ENCODE results near the gene MCM3. TPM values are rescaled to one million over a fixed set of nuclear protein-coding genes. Genes with fewer than 3 reads are reported as not detected.
A peak's percentile ranks its signal among the peaks of the same experiment; 100 is the strongest.

The MCM3 gene
- total RNA-seq, 4 donors from 2014 or later, result 9.1 to 12.9 (median 9.8) TPM

GRCh38 chr6:52283111-52283510 is 1.4 kb downstream of the MCM3 start:
- ATAC-seq (no peak), DNase-seq (no peak)
- peaks cover 0 to 44% of the 10 kb centered on the region in 2 donors for H3K36me3 ChIP-seq
- TF ChIP-seq, protein P1, sequence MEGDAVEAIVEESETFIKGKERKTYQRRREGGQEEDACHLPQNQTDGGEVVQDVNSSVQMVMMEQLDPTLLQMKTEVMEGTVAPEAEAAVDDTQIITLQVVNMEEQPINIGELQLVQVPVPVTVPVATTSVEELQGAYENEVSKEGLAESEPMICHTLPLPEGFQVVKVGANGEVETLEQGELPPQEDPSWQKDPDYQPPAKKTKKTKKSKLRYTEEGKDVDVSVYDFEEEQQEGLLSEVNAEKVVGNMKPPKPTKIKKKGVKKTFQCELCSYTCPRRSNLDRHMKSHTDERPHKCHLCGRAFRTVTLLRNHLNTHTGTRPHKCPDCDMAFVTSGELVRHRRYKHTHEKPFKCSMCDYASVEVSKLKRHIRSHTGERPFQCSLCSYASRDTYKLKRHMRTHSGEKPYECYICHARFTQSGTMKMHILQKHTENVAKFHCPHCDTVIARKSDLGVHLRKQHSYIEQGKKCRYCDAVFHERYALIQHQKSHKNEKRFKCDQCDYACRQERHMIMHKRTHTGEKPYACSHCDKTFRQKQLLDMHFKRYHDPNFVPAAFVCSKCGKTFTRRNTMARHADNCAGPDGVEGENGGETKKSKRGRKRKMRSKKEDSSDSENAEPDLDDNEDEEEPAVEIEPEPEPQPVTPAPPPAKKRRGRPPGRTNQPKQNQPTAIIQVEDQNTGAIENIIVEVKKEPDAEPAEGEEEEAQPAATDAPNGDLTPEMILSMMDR (IDR thresholded peaks at IDR 0.05 in 4 of 5, conservative IDR thresholded peaks at IDR 0.05 in 1 of 5), result no peak
- no peak for TF ChIP-seq POLR2A (IDR thresholded peaks at IDR 0.05)
- H3K27me3 ChIP-seq, result no peaks in the 10 kb centered on the region
- no peaks in the 10 kb centered on the region for H3K9me3 ChIP-seq
- H3K4me1 ChIP-seq, result peaks cover 15 to 18% of the 10 kb centered on the region in 2 donors
- in situ Hi-C loops (cut with MboI; ENCODE audit: low sequenced_read_pairs in 4 of 4), result loop anchor here in 3 of 4 donors (10.0 to 25.0 kb wide), 3 partner anchors 132 to 379 kb away; partner anchors contain the start of genes TMEM14A (in 3 of the 3) and TRAM2 (in 1 of the 3)
- H3K27ac ChIP-seq, result no peak overlapping the region
- intact Hi-C loops (cut with DNase I; ENCODE audit: low total_unique reads), result loop anchor here (5.0 to 10.0 kb wide), 3 partner anchors 142 to 712 kb away; partner anchors contain the start of genes EFHC1, GSTA4 and TRAM2
- H3K4me3 ChIP-seq, result peak overlapping the region in 1 of 4 donors; percentile 78

- DNase-seq, result no peak
- H3K27ac ChIP-seq, result no peak overlapping the region
- ATAC-seq, result no peak
- no peaks in the 10 kb centered on the region for H3K27me3 ChIP-seq
- H3K4me1 ChIP-seq, result no peaks in the 10 kb centered on the region
- intact Hi-C loops (cut with DNase I; ENCODE audit: low total_unique reads), result no loop called here
- in situ Hi-C loops (cut with MboI; ENCODE audit: low sequenced_read_pairs in 4 of 4), result loop anchor here in 3 of 4 donors (25.0 kb wide), 2 partner anchors 311 to 386 kb away; partner anchors contain the start of genes TMEM14A (in 3 of the 3) and TRAM2 (in 1 of the 3)
- no peak for TF ChIP-seq POLR2A (IDR thresholded peaks at IDR 0.05)
- TF ChIP-seq, protein P1 (IDR thresholded peaks at IDR 0.05 in 4 of 5, conservative IDR thresholded peaks at IDR 0.05 in 1 of 5), result no peak
- H3K9me3 ChIP-seq, result no peaks in the 10 kb centered on the region
- H3K4me3 ChIP-seq, result no peak overlapping the region
- peaks cover 0 to 94% of the 10 kb centered on the region in 2 donors for H3K36me3 ChIP-seq
These were observed 8.4 kb downstream of the MCM3 start for GRCh38 chr6:52276130-52276529.

GRCh38 chr6:52271852-52272460 is 12.6 kb downstream of the MCM3 start:
- ATAC-seq (no peak), DNase-seq (no peak)
- H3K27ac ChIP-seq, result peak overlapping the region in 2 of 4 donors; percentile 9 to 32
- H3K4me1 ChIP-seq, result no peaks in the 10 kb centered on the region
- in situ Hi-C loops (cut with MboI; ENCODE audit: low sequenced_read_pairs in 4 of 4) (no loop called here), intact Hi-C loops (cut with DNase I; ENCODE audit: low total_unique reads) (no loop called here)
- H3K36me3 ChIP-seq, result peaks cover 0 to 88% of the 10 kb centered on the region in 2 donors
- H3K9me3 ChIP-seq, result no peaks in the 10 kb centered on the region
- H3K27me3 ChIP-seq, result no peaks in the 10 kb centered on the region
- no peak for TF ChIP-seq POLR2A (IDR thresholded peaks at IDR 0.05)
- TF ChIP-seq, protein P1 (IDR thresholded peaks at IDR 0.05 in 4 of 5, conservative IDR thresholded peaks at IDR 0.05 in 1 of 5), result no peak
- H3K4me3 ChIP-seq, result no peak overlapping the region

GRCh38 chr6:52263709-52264540 is 20.6 kb downstream of the MCM3 start:
- Histone ChIP-seq H3K36me3 (peaks cover 0 to 51% of the 10 kb centered on the region in 2 donors), H3K27ac (no peak overlapping the region), H3K4me1 (no peaks in the 10 kb centered on the region), H3K9me3 (no peaks in the 10 kb centered on the region), H3K27me3 (no peaks in the 10 kb centered on the region), H3K4me3 (no peak overlapping the region)
- DNase-seq, result peak; percentile 18 to 43
- peak; percentile 71 to 73 for ATAC-seq
- in situ Hi-C loops (cut with MboI; ENCODE audit: low sequenced_read_pairs in 4 of 4), result loop anchor here in 1 of 4 donors (10.0 kb wide), 1 partner anchor 179 kb away; the partner anchor contains the start of gene PKHD1
- intact Hi-C loops (cut with DNase I; ENCODE audit: low total_unique reads), result loop anchor here (1.0 to 2.0 kb wide), 3 partner anchors 101 to 201 kb away; partner anchors contain the start of gene PKHD1
- TF ChIP-seq, protein P1 (IDR thresholded peaks at IDR 0.05 in 4 of 5, conservative IDR thresholded peaks at IDR 0.05 in 1 of 5), result peak; percentile 75 to 93 (median 78)
- TF ChIP-seq POLR2A (IDR thresholded peaks at IDR 0.05), result no peak
